Astrocyte (in vitro differentiated cells and primary cell): ENCODE data around the gene LOXHD1.

ENCODE experiments used
- EZH2 ChIP-seq: IDR thresholded peaks from 2 replicates; pipeline ENCODE4 v1.6.1; 2012; ENCODE audit warnings: mild to moderate bottlenecking, low read length, inconsistent platforms; ENCODE audit not compliant: insufficient read depth
- TF ChIP-seq, protein P1 (sequence below): IDR thresholded peaks from 2 replicates; pipeline ENCODE4 v1.5.1; 2011; ENCODE audit warnings: low read depth, mild to moderate bottlenecking, inconsistent platforms, low read length, moderate library complexity; ENCODE audit not compliant: insufficient read depth

DNA sequence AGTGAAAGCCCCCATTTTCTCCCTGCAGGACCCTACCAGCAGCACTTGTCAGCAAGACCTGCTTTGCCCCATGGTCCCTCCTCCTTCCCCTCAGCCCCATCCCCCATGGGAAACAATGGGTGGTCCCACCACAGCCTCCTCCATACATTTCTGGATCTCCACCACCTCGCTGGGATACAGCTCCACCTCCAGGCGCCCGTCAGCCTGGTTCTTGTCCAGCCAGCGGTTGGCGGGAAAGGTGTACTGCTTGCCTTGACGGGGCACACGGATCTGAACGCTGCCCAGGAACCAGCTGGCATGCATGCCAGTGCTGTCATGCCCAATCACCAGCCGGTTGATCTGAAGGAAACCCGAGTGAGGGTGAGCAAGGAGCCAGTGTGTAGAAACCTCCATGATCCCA lies 90.9 kb downstream of the LOXHD1 start:
- TF ChIP-seq, protein P1, sequence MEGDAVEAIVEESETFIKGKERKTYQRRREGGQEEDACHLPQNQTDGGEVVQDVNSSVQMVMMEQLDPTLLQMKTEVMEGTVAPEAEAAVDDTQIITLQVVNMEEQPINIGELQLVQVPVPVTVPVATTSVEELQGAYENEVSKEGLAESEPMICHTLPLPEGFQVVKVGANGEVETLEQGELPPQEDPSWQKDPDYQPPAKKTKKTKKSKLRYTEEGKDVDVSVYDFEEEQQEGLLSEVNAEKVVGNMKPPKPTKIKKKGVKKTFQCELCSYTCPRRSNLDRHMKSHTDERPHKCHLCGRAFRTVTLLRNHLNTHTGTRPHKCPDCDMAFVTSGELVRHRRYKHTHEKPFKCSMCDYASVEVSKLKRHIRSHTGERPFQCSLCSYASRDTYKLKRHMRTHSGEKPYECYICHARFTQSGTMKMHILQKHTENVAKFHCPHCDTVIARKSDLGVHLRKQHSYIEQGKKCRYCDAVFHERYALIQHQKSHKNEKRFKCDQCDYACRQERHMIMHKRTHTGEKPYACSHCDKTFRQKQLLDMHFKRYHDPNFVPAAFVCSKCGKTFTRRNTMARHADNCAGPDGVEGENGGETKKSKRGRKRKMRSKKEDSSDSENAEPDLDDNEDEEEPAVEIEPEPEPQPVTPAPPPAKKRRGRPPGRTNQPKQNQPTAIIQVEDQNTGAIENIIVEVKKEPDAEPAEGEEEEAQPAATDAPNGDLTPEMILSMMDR: no peak
- TF ChIP-seq EZH2: no peak
